ENCODE measurements around the gene MELTF.

The MELTF gene

DNA sequence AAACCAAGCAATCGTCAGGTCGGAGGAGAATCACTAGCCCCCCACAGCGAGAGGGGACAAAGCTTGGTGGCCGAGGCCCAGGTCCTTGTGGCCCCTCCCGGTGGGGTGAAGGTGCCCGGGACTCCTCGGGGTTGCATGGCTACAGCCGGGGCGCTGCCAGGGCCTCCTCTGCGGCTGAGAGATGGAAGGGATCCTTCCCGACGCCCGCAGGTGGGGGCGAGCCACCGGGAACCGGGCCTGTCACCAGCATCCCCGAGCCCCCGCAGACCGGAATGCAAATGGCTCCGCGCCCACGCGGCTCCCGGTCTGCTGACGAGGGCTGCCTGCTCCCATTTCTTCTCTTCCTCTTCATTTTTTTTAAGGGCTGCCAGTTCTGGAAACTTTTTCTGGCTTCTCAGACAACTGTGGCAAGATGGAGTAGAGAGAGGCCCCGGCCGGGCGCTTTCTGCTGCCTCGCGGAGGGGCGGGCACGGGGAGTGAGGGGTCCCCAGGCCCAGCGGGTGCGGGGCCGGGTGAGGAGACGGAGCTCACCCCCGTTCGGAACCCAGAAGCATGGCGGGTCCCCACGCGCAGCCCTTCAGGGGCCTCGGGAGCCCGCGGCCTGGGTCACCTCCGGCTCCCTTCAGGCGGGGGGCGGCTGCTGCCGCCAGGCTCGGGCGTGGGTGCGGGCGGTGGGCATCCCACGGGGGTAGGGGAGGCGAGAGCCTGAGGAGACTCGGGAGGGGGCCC, 27.5 kb downstream of the MELTF start:
- peak overlapping the region; percentile 59 for H3K27ac Mint-ChIP-seq (ENCODE audit: low read depth)
- H3K9me3 Mint-ChIP-seq = no peaks in the 10 kb centered on the region
- no peaks in the 10 kb centered on the region for H3K4me1 Mint-ChIP-seq
- no peak for ATAC-seq (replicated peaks; ENCODE audit: extremely low read depth, poor library complexity, severe bottlenecking)
- H3K27me3 Mint-ChIP-seq = no peaks in the 10 kb centered on the region
- DNase-seq (ENCODE audit: low spot score in 2 of 2) = no peak
- peak overlapping the region; percentile 82 for H3K4me3 Mint-ChIP-seq
- peaks cover 9% of the 10 kb centered on the region for H3K36me3 Mint-ChIP-seq (ENCODE audit: insufficient read depth)

GRCh38 chr3:197001106-197001971, 28.3 kb downstream of the MELTF start:
- H3K4me3 Mint-ChIP-seq = peak overlapping the region; percentile 82
- H3K9me3 Mint-ChIP-seq = no peaks in the 10 kb centered on the region
- ATAC-seq (replicated peaks; ENCODE audit: extremely low read depth, poor library complexity, severe bottlenecking) (no peak), DNase-seq (ENCODE audit: low spot score in 2 of 2) (no peak)
- H3K4me1 Mint-ChIP-seq = no peaks in the 10 kb centered on the region
- H3K27me3 Mint-ChIP-seq = no peaks in the 10 kb centered on the region
- peaks cover 9% of the 10 kb centered on the region for H3K36me3 Mint-ChIP-seq (ENCODE audit: insufficient read depth)
- H3K27ac Mint-ChIP-seq (ENCODE audit: low read depth) = peak overlapping the region; percentile 59

DNA sequence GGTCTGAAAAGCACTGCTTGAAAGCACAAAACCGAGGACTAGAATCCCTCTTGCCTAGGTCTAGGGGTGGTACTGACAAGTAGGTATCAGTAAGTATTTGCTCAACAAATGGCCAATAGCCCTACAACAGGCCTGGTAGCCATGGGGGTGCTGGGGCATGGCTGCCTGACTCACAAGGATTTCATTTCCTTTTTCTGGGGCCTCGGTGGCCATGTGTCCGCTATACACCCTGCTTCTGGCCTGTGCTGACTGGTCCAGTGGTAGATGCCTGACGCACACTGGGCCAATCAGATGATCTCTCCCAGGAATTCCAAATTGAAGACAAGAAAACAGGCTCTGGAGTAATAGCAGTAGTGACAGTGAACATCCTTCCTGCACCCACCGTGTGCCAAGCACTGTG, 29.4 kb downstream of the MELTF start:
- Mint-ChIP-seq H3K4me1 (no peaks in the 10 kb centered on the region), H3K27ac (ENCODE audit: low read depth) (no peak overlapping the region), H3K36me3 (ENCODE audit: insufficient read depth) (peaks cover 9% of the 10 kb centered on the region), H3K4me3 (no peak overlapping the region), H3K9me3 (no peaks in the 10 kb centered on the region), H3K27me3 (no peaks in the 10 kb centered on the region)
- DNase-seq (ENCODE audit: low spot score in 2 of 2) (no peak), ATAC-seq (replicated peaks; ENCODE audit: extremely low read depth, poor library complexity, severe bottlenecking) (no peak)

DNA sequence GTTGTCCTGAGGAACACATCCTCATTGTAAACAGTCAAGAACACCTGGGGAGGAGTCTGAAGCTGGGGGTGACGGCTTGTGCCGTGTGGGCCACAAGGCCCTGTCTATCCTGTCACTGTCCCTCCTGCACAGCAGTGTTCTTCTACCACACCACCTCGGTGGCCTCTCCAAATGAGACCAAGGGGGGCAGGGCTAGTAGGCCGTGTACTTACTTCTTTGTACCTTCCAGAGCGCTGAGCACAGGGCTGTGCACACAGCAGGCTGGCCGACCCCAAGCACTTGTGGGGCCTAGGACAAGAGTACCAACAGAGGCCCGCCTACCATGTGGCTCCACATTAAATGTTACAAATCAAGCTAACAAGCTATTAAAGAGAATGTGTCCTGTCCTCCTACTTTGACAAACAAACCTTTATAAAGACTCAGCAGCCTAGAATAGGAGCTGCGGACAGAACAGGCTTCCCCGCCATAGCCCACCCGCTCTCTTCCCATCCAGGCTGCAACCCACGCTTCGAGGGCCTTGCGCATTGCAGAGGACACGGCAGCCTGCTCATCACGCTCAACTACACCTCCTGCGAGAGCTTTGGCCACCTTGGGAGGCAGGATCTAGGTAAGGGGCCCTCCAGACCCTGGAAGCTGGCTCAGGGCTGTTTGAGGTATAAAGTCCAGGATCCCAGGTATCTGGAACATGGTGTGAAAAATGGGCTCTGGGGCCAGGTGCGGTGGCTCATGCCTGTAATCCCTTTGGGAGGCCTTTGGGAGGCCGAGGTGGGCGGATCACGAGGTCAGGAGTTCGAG, 30.5 kb downstream of the MELTF start:
- DNase-seq (ENCODE audit: low spot score in 2 of 2) (no peak), ATAC-seq (replicated peaks; ENCODE audit: extremely low read depth, poor library complexity, severe bottlenecking) (no peak)
- peaks cover 9% of the 10 kb centered on the region for H3K36me3 Mint-ChIP-seq (ENCODE audit: insufficient read depth)
- H3K27me3 Mint-ChIP-seq = no peaks in the 10 kb centered on the region
- H3K4me3 Mint-ChIP-seq = no peak overlapping the region
- H3K4me1 Mint-ChIP-seq = no peaks in the 10 kb centered on the region
- no peaks in the 10 kb centered on the region for H3K9me3 Mint-ChIP-seq
- H3K27ac Mint-ChIP-seq (ENCODE audit: low read depth) = no peak overlapping the region

DNA sequence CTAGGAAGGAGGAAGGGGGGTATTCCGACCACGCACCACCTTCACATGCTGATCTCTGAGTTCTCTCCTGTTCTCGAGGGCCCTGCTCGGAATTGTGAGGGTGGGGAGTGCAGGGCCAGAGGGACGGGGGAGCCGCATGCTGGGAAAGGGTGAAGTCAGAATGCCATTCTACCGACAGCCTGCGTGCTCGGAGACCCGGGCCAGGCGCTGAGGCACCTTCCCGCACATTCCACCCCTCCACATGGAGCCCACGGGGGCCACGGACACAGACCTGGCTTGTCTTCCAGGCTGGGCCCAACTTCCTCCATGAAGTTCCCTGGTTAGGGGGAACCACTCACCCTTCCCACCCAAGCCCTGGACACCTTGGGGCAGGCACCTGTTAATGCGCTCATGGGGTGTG, 32.3 kb downstream of the MELTF start:
- Mint-ChIP-seq H3K27me3 (no peaks in the 10 kb centered on the region), H3K4me1 (no peaks in the 10 kb centered on the region), H3K4me3 (no peak overlapping the region), H3K9me3 (no peaks in the 10 kb centered on the region), H3K36me3 (ENCODE audit: insufficient read depth) (peaks cover 4% of the 10 kb centered on the region), H3K27ac (ENCODE audit: low read depth) (no peak overlapping the region)
- ATAC-seq (replicated peaks; ENCODE audit: extremely low read depth, poor library complexity, severe bottlenecking) = no peak
- DNase-seq (ENCODE audit: low spot score in 2 of 2) = no peak

GRCh38 chr3:196996454-196997265, 33.0 kb downstream of the MELTF start:
- peaks cover 2% of the 10 kb centered on the region for H3K36me3 Mint-ChIP-seq (ENCODE audit: insufficient read depth)
- DNase-seq (ENCODE audit: low spot score in 2 of 2) (no peak), ATAC-seq (replicated peaks; ENCODE audit: extremely low read depth, poor library complexity, severe bottlenecking) (no peak)
- no peak overlapping the region for H3K27ac Mint-ChIP-seq (ENCODE audit: low read depth)
- no peak overlapping the region for H3K4me3 Mint-ChIP-seq
- no peaks in the 10 kb centered on the region for H3K9me3 Mint-ChIP-seq
- no peaks in the 10 kb centered on the region for H3K27me3 Mint-ChIP-seq
- no peaks in the 10 kb centered on the region for H3K4me1 Mint-ChIP-seq

- Mint-ChIP-seq H3K4me1 (no peaks in the 10 kb centered on the region), H3K9me3 (no peaks in the 10 kb centered on the region), H3K36me3 (ENCODE audit: insufficient read depth) (peaks cover 1% of the 10 kb centered on the region), H3K4me3 (no peak overlapping the region), H3K27ac (ENCODE audit: low read depth) (no peak overlapping the region), H3K27me3 (no peaks in the 10 kb centered on the region)
- DNase-seq (ENCODE audit: low spot score in 2 of 2) = no peak
- no peak for ATAC-seq (replicated peaks; ENCODE audit: extremely low read depth, poor library complexity, severe bottlenecking)
Measured at GRCh38 chr3:196995646-196996355, 33.8 kb downstream of the MELTF start.

GRCh38 chr3:196995027-196995426, 34.6 kb downstream of the MELTF start:
- H3K9me3 Mint-ChIP-seq = no peaks in the 10 kb centered on the region
- no peaks in the 10 kb centered on the region for H3K27me3 Mint-ChIP-seq
- H3K4me3 Mint-ChIP-seq = no peak overlapping the region
- ATAC-seq (replicated peaks; ENCODE audit: extremely low read depth, poor library complexity, severe bottlenecking) (no peak), DNase-seq (ENCODE audit: low spot score in 2 of 2) (no peak)
- H3K27ac Mint-ChIP-seq (ENCODE audit: low read depth) = no peak overlapping the region
- no peaks in the 10 kb centered on the region for H3K4me1 Mint-ChIP-seq
- H3K36me3 Mint-ChIP-seq (ENCODE audit: insufficient read depth) = peaks cover 1% of the 10 kb centered on the region

GRCh38 chr3:196994056-196994455, 35.6 kb downstream of the MELTF start:
- ATAC-seq (replicated peaks; ENCODE audit: extremely low read depth, poor library complexity, severe bottlenecking) (no peak), DNase-seq (ENCODE audit: low spot score in 2 of 2) (no peak)
- no peak overlapping the region for H3K4me3 Mint-ChIP-seq
- peaks cover 6% of the 10 kb centered on the region for H3K27me3 Mint-ChIP-seq
- no peaks in the 10 kb centered on the region for H3K36me3 Mint-ChIP-seq (ENCODE audit: insufficient read depth)
- no peaks in the 10 kb centered on the region for H3K9me3 Mint-ChIP-seq
- H3K4me1 Mint-ChIP-seq = no peaks in the 10 kb centered on the region
- no peak overlapping the region for H3K27ac Mint-ChIP-seq (ENCODE audit: low read depth)

GRCh38 chr3:196992461-196993065, 37.1 kb downstream of the MELTF start:
- Mint-ChIP-seq H3K4me3 (no peak overlapping the region), H3K27me3 (peaks cover 19% of the 10 kb centered on the region), H3K4me1 (no peaks in the 10 kb centered on the region), H3K9me3 (no peaks in the 10 kb centered on the region), H3K27ac (ENCODE audit: low read depth) (no peak overlapping the region), H3K36me3 (ENCODE audit: insufficient read depth) (no peaks in the 10 kb centered on the region)
- ATAC-seq (replicated peaks; ENCODE audit: extremely low read depth, poor library complexity, severe bottlenecking) = no peak
- DNase-seq (ENCODE audit: low spot score in 2 of 2) = no peak
